Measurements from ENCODE around the gene DLGAP1. TPM values are rescaled to one million over a fixed set of nuclear protein-coding genes. Genes with fewer than 3 reads are reported as not detected.

DLGAP1 gene
- total and polyA plus RNA-seq, 2 of the 13 experiments (the other 11 are each of a cell fraction or from before 2014, with no cell fraction given): 0.01 TPM; not detected in 1

DNA sequence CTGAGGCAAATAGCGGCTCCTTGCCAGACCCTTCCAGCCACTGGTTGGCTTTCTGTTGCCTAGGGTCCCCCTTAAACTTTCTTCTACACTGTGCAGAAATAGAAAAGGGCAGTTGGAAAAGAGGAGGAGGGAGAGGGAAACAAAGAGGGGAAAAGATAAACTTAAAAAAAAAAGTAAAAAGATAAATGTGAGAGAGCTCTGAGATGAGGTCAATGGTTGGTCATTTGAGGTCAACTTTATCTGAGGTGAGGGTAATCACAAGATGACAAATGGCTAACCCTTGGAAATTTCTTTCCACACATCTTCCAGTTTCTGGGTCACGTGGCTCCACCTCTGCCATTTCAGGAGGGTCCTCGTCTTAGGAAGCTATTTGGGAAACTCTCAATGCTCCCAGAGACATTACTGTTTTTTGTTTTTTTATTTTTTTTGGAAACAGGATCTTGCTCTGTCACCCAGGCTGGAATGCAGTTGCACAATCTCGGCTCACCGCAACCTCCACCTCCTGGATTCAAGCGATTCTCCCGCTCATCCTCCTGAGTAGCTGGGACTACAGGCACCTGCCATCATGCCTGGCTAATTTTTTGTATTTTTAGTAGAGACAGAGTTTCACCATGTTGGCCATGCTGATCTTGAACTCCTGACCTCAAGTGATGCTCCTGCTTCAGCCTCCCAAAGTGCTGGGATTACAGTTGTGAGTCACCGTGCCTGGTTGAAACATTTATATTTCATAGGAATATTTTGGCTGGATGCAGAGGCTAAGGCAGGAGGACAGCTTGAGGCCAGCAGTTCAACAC is 805.3 kb downstream of the DLGAP1 start:
- Histone ChIP-seq H3K9me3 (ENCODE audit: low read length) (no peaks in the 10 kb centered on the region), H3K4me2 (ENCODE audit: low read depth, low read length) (peak overlapping the region; percentile 54), H3K27me3 (ENCODE audit: control insufficient read depth in 1 of 2, insufficient read depth in 2 of 2, low read length in 2 of 2) (no peaks in the 10 kb centered on the region), H3K27ac (ENCODE audit: extremely low read length, insufficient read depth, low read length) (peak overlapping the region; percentile 41), H3K79me2 (ENCODE audit: insufficient read depth, low read length) (no peaks in the 10 kb centered on the region), H3K36me3 (replicated peaks in 1 of 2; ENCODE audit: control insufficient read depth in 1 of 2, insufficient read depth in 2 of 2, low read length in 2 of 2) (no peaks in the 10 kb centered on the region), H3K4me1 (ENCODE audit: insufficient read depth, low read length) (peaks cover 73% of the 10 kb centered on the region), H2AFZ (ENCODE audit: low read length) (no peak overlapping the region), H3K4me3 (replicated peaks in 1 of 3; ENCODE audit: insufficient read depth in 1 of 3, low read depth in 2 of 3, low read length in 3 of 3) (no peak overlapping the region; a peak in 1 of 6 replicates), H4K20me1 (ENCODE audit: insufficient read depth, low read length) (no peaks in the 10 kb centered on the region), H3K9ac (ENCODE audit: insufficient read depth, low read depth, low read length) (0 out of 2 replicates have a peak overlapping the region, but pooled peaks have one; percentile 12)
- FAIRE-seq: peak; percentile 49
- intact Hi-C loops (cut with micrococcal nuclease; ENCODE audit: unreplicated experiment) (loop anchor here (2.0 to 5.0 kb wide), 3 partner anchors 15 to 33 kb away; no protein-coding TSS in a partner anchor), in situ Hi-C loops (cut with HindIII; ENCODE audit: extremely low pct_ligation_motif_present, low pct_unique_long_range_greater_than_20kb) (no loop called here)
- ChIA-PET CTCF (ENCODE audit: low intra/inter-chr PET ratio, low total read pairs) (no interaction called here), POLR2A (interaction anchor here (0.8 to 5.3 kb wide), 7 partner anchors 11 to 54 kb away, joined by 4 to 47 read pairs (median 12); no protein-coding TSS in a partner anchor)
- no TSS peak for BruUV-seq (replicated peaks)
- DNase-seq (ENCODE audit: low spot score): peak; percentile 73
- WGBS (ENCODE audit: low lambda C conversion rate): 11% methylated on average over 8 of the region's 8 CpGs
- peak; percentile 34; the same call in 2 of the 3 replicates for ATAC-seq
- TF ChIP-seq ATF3 (CRISPR knock-in tag; IDR thresholded peaks at IDR 0.05) (peak; percentile 9; the same call in 1 of the 2 replicates), SALL1 (CRISPR knock-in tag; IDR thresholded peaks at IDR 0.05) (peak; percentile 52; the same call in 1 of the 2 replicates), THRA (CRISPR knock-in tag; IDR thresholded peaks at IDR 0.05; ENCODE audit: borderline replicate concordance) (peak; percentile 88; the same call in 1 of the 2 replicates), LCORL (IDR thresholded peaks at IDR 0.05) (peak; percentile 25; the same call in 1 of the 2 replicates), LCORL (CRISPR knock-in tag; IDR thresholded peaks at IDR 0.05) (peak; percentile 83), SOX13 (IDR thresholded peaks at IDR 0.05) (no peak), SOX13 (CRISPR knock-in tag; conservative IDR thresholded peaks at IDR 0.05 in 1 of 2, IDR thresholded peaks at IDR 0.05 in 1 of 2) (peak in 1 of 2 experiments; percentile 59; a peak in 1 of 4 replicates), ZNF710 (CRISPR knock-in tag; IDR thresholded peaks at IDR 0.05; ENCODE audit: borderline replicate concordance) (0 out of 2 replicates have a peak, but pooled peaks have one; percentile 25)
- TF ChIP-seq, protein P1, sequence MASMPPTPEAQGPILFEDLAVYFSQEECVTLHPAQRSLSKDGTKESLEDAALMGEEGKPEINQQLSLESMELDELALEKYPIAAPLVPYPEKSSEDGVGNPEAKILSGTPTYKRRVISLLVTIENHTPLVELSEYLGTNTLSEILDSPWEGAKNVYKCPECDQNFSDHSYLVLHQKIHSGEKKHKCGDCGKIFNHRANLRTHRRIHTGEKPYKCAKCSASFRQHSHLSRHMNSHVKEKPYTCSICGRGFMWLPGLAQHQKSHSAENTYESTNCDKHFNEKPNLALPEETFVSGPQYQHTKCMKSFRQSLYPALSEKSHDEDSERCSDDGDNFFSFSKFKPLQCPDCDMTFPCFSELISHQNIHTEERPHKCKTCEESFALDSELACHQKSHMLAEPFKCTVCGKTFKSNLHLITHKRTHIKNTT (CRISPR knock-in tag; IDR thresholded peaks at IDR 0.05): no peak
- TF ChIP-seq, protein P2, sequence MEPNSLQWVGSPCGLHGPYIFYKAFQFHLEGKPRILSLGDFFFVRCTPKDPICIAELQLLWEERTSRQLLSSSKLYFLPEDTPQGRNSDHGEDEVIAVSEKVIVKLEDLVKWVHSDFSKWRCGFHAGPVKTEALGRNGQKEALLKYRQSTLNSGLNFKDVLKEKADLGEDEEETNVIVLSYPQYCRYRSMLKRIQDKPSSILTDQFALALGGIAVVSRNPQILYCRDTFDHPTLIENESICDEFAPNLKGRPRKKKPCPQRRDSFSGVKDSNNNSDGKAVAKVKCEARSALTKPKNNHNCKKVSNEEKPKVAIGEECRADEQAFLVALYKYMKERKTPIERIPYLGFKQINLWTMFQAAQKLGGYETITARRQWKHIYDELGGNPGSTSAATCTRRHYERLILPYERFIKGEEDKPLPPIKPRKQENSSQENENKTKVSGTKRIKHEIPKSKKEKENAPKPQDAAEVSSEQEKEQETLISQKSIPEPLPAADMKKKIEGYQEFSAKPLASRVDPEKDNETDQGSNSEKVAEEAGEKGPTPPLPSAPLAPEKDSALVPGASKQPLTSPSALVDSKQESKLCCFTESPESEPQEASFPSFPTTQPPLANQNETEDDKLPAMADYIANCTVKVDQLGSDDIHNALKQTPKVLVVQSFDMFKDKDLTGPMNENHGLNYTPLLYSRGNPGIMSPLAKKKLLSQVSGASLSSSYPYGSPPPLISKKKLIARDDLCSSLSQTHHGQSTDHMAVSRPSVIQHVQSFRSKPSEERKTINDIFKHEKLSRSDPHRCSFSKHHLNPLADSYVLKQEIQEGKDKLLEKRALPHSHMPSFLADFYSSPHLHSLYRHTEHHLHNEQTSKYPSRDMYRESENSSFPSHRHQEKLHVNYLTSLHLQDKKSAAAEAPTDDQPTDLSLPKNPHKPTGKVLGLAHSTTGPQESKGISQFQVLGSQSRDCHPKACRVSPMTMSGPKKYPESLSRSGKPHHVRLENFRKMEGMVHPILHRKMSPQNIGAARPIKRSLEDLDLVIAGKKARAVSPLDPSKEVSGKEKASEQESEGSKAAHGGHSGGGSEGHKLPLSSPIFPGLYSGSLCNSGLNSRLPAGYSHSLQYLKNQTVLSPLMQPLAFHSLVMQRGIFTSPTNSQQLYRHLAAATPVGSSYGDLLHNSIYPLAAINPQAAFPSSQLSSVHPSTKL (CRISPR knock-in tag; IDR thresholded peaks at IDR 0.05): peak; percentile 80
- TF ChIP-seq, protein P3, sequence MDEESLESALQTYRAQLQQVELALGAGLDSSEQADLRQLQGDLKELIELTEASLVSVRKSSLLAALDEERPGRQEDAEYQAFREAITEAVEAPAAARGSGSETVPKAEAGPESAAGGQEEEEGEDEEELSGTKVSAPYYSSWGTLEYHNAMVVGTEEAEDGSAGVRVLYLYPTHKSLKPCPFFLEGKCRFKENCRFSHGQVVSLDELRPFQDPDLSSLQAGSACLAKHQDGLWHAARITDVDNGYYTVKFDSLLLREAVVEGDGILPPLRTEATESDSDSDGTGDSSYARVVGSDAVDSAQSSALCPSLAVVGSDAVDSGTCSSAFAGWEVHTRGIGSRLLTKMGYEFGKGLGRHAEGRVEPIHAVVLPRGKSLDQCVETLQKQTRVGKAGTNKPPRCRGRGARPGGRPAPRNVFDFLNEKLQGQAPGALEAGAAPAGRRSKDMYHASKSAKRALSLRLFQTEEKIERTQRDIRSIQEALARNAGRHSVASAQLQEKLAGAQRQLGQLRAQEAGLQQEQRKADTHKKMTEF (CRISPR knock-in tag; IDR thresholded peaks at IDR 0.05): peak; percentile 56; the same call in 1 of the 2 replicates

All from HepG2 (cell line).